ENCODE results near the gene SLC18A2. TPM values are rescaled to one million over a fixed set of nuclear protein-coding genes. Genes with fewer than 3 reads are reported as not detected.

The SLC18A2 gene
- polyA plus RNA-seq, 2 of the 4 experiments (the other 2 are of a cell fraction): 0.03 to 0.09 TPM

DNA sequence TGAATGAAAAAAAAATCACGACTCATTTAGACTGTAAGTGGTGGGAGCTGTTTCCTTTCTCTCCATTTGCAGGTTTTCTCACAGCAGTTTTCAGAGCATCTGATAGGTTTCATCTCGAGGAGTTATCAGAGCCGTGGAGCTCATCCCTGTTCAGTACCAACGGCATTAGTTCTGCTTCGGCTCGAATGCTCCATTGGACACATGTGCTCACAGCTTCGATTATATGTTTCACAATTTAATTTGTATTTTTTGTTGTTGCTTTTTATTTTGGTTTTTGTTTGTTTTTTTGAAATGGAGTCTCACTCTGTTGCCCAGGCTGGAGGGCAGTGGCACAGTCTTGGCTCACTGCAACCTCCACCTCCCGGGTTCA, 1.5 kb downstream of the SLC18A2 start:
- ChIA-PET POLR2A (no interaction called here), CTCF (interaction anchor here (1.3 to 4.4 kb wide), 2 partner anchors 8 to 26 kb away, joined by 3 to 22 read pairs; no protein-coding TSS in a partner anchor)
- H3K4me2 ChIP-seq: no peak overlapping the region
- DNase-seq (ENCODE audit: low read depth in 1 of 2, low spot score in 1 of 2): no peak
- 0 out of 3 replicates have a peak, but pooled peaks cover 6% of the 10 kb centered on the region for H3K4me1 ChIP-seq
- ATAC-seq: no peak
- WGBS (ENCODE audit: missing lambda C conversion rate): 89% methylated on average over 8 of the region's 8 CpGs
- no peaks in the 10 kb centered on the region for H3K9me3 ChIP-seq
- no peak for TF ChIP-seq HOXB13 (CRISPR knock-in tag; IDR thresholded peaks at IDR 0.05; ENCODE audit: low read depth)
- TF ChIP-seq, protein P1, sequence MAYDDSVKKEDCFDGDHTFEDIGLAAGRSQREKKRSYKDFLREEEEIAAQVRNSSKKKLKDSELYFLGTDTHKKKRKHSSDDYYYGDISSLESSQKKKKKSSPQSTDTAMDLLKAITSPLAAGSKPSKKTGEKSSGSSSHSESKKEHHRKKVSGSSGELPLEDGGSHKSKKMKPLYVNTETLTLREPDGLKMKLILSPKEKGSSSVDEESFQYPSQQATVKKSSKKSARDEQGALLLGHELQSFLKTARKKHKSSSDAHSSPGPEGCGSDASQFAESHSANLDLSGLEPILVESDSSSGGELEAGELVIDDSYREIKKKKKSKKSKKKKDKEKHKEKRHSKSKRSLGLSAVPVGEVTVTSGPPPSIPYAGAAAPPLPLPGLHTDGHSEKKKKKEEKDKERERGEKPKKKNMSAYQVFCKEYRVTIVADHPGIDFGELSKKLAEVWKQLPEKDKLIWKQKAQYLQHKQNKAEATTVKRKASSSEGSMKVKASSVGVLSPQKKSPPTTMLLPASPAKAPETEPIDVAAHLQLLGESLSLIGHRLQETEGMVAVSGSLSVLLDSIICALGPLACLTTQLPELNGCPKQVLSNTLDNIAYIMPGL (CRISPR knock-in tag; IDR thresholded peaks at IDR 0.05; ENCODE audit: borderline replicate concordance): no peak
- no peak for TF ChIP-seq POLR2AphosphoS2 (conservative IDR thresholded peaks at IDR 0.05; ENCODE audit: low read length)
- no peak for TF ChIP-seq RFX5 (IDR thresholded peaks at IDR 0.05)
- TF ChIP-seq, protein P2, sequence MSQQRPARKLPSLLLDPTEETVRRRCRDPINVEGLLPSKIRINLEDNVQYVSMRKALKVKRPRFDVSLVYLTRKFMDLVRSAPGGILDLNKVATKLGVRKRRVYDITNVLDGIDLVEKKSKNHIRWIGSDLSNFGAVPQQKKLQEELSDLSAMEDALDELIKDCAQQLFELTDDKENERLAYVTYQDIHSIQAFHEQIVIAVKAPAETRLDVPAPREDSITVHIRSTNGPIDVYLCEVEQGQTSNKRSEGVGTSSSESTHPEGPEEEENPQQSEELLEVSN (IDR thresholded peaks at IDR 0.05; ENCODE audit: borderline replicate concordance, low read depth): no peak
- no peak for TF ChIP-seq FOSL2 (IDR thresholded peaks at IDR 0.05)
- no peak for TF ChIP-seq FOSL2 (CRISPR knock-in tag; IDR thresholded peaks at IDR 0.05)
- no peak for TF ChIP-seq HOXB5 (CRISPR knock-in tag; IDR thresholded peaks at IDR 0.05)
- no peak overlapping the region for H3K27ac ChIP-seq
- no peak for FAIRE-seq
- H3K4me3 ChIP-seq: no peak overlapping the region

DNA sequence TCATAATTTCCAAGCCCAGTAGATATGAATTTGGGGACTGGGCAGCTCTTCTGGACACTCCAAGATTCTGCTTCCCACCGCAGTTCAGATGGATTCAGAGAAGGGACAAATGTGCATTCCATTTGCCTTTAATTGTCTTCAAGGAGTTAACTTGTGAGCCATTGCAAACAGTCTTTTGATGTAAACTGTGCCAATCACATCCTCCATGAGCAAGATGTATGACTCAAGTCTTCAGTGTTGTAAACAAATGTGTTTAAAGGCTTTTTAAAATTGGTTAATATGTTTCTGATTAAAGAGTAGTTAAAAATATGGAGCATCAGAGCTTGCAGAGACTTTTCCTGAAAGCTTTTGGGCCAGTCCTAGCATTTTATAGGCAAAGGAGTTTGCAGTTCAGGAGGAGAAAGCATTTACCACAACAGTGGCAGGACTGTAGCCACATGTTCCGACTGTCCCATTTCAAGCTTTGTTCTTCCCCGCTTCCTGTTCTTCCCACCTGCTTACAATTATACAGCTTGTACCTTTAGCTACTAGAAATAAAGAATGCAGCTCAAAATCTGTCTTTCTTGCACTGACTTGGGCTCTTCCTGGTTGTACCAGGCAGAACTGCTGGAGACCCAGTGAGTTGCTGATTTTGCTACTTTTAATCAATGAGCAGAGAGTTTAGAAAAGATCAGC, 6.2 kb downstream of the SLC18A2 start:
- Histone ChIP-seq H3K4me2 (no peak overlapping the region), H3K9me3 (no peaks in the 10 kb centered on the region), H3K4me3 (no peak overlapping the region), H3K27ac (no peak overlapping the region), H3K4me1 (0 out of 3 replicates have a peak, but pooled peaks cover 3% of the 10 kb centered on the region)
- ATAC-seq (no peak), DNase-seq (ENCODE audit: low read depth in 1 of 2, low spot score in 1 of 2) (no peak), FAIRE-seq (no peak)
- CTCF ChIA-PET: interaction anchor here (0.9 to 2.6 kb wide), 4 partner anchors 23 to 72 kb away, joined by 3 to 19 read pairs (median 3); no protein-coding TSS in a partner anchor
- TF ChIP-seq CBX8 (IDR thresholded peaks at IDR 0.05) (no peak), NFE2L2 (conservative IDR thresholded peaks at IDR 0.05; ENCODE audit: low read length) (no peak), JUN (IDR thresholded peaks at IDR 0.05) (no peak)
- POLR2A ChIA-PET: no interaction called here
- 83% methylated on average over 3 of the region's 3 CpGs for WGBS (ENCODE audit: missing lambda C conversion rate)

DNA sequence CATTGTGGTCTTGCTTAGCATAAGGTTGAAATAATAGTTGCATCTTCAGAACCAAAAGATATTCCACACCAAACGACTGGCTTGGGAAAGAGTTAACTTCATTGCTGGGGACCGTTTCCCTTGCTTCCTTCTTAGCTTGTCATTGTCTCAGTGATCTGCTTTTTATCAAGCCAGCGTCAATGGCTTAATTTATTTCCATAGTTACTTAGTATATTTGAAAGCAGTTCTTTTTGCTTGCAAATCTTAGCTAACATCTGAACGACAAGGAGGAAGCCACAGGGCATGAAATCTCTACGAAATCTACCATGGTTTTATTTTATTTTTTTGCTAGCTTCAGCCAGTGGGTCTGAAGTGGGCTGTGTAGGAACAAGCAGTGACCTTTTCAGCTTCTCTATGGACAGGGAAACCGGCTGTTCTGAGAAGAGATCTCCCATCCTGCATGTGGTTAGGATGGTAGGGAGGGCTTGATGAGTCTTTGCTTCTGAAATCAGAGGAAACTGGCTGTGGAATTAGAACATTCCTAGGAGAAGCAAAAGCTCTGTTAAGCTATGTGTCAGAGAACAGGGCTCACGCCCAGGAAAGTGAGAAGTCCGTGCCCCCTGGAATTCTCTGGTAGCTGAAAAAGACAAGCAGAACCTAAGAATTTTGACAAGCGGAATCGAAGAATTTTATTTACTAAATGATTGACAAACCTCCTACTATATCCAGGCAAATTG, 8.0 kb downstream of the SLC18A2 start:
- Histone ChIP-seq H3K27ac (no peak overlapping the region), H3K4me1 (0 out of 3 replicates have a peak, but pooled peaks cover 3% of the 10 kb centered on the region), H3K4me2 (no peak overlapping the region), H3K9me3 (no peaks in the 10 kb centered on the region), H3K4me3 (no peak overlapping the region)
- POLR2A ChIA-PET: no interaction called here
- FAIRE-seq: no peak
- CTCF ChIA-PET: interaction anchor here (0.6 to 1.1 kb wide), 3 partner anchors 32 to 461 kb away, joined by 3 read pairs; no protein-coding TSS in a partner anchor
- whole genome bisulfite sequencing (ENCODE audit: missing lambda C conversion rate): 49% methylated on average over 10 of the region's 10 CpGs
- no peak for ATAC-seq
- DNase-seq (ENCODE audit: low read depth in 1 of 2, low spot score in 1 of 2): no peak
- TF ChIP-seq, protein P3, sequence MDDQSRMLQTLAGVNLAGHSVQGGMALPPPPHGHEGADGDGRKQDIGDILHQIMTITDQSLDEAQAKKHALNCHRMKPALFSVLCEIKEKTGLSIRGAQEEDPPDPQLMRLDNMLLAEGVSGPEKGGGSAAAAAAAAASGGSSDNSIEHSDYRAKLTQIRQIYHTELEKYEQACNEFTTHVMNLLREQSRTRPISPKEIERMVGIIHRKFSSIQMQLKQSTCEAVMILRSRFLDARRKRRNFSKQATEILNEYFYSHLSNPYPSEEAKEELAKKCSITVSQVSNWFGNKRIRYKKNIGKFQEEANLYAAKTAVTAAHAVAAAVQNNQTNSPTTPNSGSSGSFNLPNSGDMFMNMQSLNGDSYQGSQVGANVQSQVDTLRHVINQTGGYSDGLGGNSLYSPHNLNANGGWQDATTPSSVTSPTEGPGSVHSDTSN (IDR thresholded peaks at IDR 0.05): no peak
- TF ChIP-seq ZFP36 (IDR thresholded peaks at IDR 0.05; ENCODE audit: borderline replicate concordance, partially characterized antibody) (no peak), SREBF2 (IDR thresholded peaks at IDR 0.05) (no peak), EP300 (IDR thresholded peaks at IDR 0.05) (no peak)
- TF ChIP-seq, protein P4, sequence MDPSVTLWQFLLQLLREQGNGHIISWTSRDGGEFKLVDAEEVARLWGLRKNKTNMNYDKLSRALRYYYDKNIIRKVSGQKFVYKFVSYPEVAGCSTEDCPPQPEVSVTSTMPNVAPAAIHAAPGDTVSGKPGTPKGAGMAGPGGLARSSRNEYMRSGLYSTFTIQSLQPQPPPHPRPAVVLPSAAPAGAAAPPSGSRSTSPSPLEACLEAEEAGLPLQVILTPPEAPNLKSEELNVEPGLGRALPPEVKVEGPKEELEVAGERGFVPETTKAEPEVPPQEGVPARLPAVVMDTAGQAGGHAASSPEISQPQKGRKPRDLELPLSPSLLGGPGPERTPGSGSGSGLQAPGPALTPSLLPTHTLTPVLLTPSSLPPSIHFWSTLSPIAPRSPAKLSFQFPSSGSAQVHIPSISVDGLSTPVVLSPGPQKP (IDR thresholded peaks at IDR 0.05; ENCODE audit: low read depth, low read length): no peak

Measured in A549 (cell line).